Calu3 (cell line): ENCODE data around the gene NEUROG1. TPM values are rescaled to one million over a fixed set of nuclear protein-coding genes. Genes with fewer than 3 reads are reported as not detected.

ENCODE experiments used
- BruUV-seq: library from RNA; stranded (reverse); fragments of 400-500 nt; replicated peaks from 2 replicates; lab custom pipeline; 2021; lab: Mats Ljungman, UMichigan
- CTCF ChIA-PET: fragments of 300-600 bp; sonication (Branson Sonifier 250); formaldehyde crosslinking; loops from one replicate; lab custom pipeline; 2022; ENCODE audit warnings: antibody characterized with exemption; lab: Charles Lee
- DNase-seq: peaks from one replicate; pipeline ENCODE4 v3.0.0; 2022
- H3K27ac Mint-ChIP-seq: one replicate; pipeline ENCODE4 v1.8.0; 2022; ENCODE audit warnings: mixed read lengths; ENCODE audit not compliant: unreplicated experiment
- H3K27me3 Mint-ChIP-seq: one replicate; pipeline ENCODE4 v1.8.0; 2022; ENCODE audit warnings: mixed read lengths; ENCODE audit not compliant: unreplicated experiment
- H3K36me3 Mint-ChIP-seq: one replicate; pipeline ENCODE4 v1.8.0; 2022; ENCODE audit warnings: mild to moderate bottlenecking, moderate library complexity, mixed read lengths; ENCODE audit not compliant: insufficient read depth, unreplicated experiment
- H3K4me1 Mint-ChIP-seq: one replicate; pipeline ENCODE4 v1.8.0; 2022; ENCODE audit warnings: mild to moderate bottlenecking, low read depth, mixed read lengths; ENCODE audit not compliant: unreplicated experiment
- H3K4me3 Mint-ChIP-seq: one replicate; pipeline ENCODE4 v1.8.0; 2022; ENCODE audit warnings: mild to moderate bottlenecking, low read depth, moderate library complexity, mixed read lengths; ENCODE audit not compliant: unreplicated experiment
- H3K9me3 Mint-ChIP-seq: one replicate; pipeline ENCODE4 v1.8.0; 2022; ENCODE audit warnings: low read depth, mixed read lengths; ENCODE audit not compliant: unreplicated experiment
- CTCF ChIP-seq: fragments of 200-600 bp; IDR thresholded peaks from one replicate; pipeline ENCODE4 v1.8.0; 2022; ENCODE audit warnings: antibody characterized with exemption; ENCODE audit not compliant: unreplicated experiment
- intact Hi-C: fragments of 100-400 bp; cut with micrococcal nuclease; formaldehyde crosslinking; loops from one replicate; pipeline ENCODE4 v1.10.0; 2022; ENCODE audit not compliant: unreplicated experiment
- total RNA-seq: library from RNA; stranded (reverse); gene quantifications from 2 replicates; pipeline ENCODE4 v1.2.3, GENCODE V29; 2022

The NEUROG1 gene
- total RNA-seq, 1 experiment from 2014 or later = not detected

GRCh38 chr5:135505973-135506372, 29.8 kb downstream of the NEUROG1 start:
- CTCF ChIA-PET = interaction anchor here (0.6 to 0.7 kb wide), 2 partner anchors 49 to 399 kb away, joined by 4 to 5 read pairs; no protein-coding TSS in a partner anchor
- no TSS peak for BruUV-seq
- peaks cover 66% of the 10 kb centered on the region for H3K27me3 Mint-ChIP-seq
- H3K4me3 Mint-ChIP-seq = no peak overlapping the region
- H3K4me1 Mint-ChIP-seq = no peaks in the 10 kb centered on the region
- TF ChIP-seq CTCF = no peak
- intact Hi-C loops = no loop called here
- peaks cover 2% of the 10 kb centered on the region for H3K9me3 Mint-ChIP-seq
- no peak for DNase-seq
- no peak overlapping the region for H3K27ac Mint-ChIP-seq
- H3K36me3 Mint-ChIP-seq = no peaks in the 10 kb centered on the region

- Mint-ChIP-seq H3K36me3 (no peaks in the 10 kb centered on the region), H3K4me1 (no peaks in the 10 kb centered on the region), H3K4me3 (no peak overlapping the region), H3K9me3 (peaks cover 2% of the 10 kb centered on the region), H3K27ac (no peak overlapping the region), H3K27me3 (peaks cover 66% of the 10 kb centered on the region)
- no TSS peak for BruUV-seq
- CTCF ChIA-PET = interaction anchor here (0.9 to 1.1 kb wide), 2 partner anchors 150 to 741 kb away, joined by 3 read pairs; no protein-coding TSS in a partner anchor
- no peak for TF ChIP-seq CTCF
- DNase-seq = no peak
- intact Hi-C loops = no loop called here
These were observed 31.4 kb downstream of the NEUROG1 start for GRCh38 chr5:135504376-135504775.

- Mint-ChIP-seq H3K36me3 (no peaks in the 10 kb centered on the region), H3K9me3 (peaks cover 2% of the 10 kb centered on the region), H3K27ac (no peak overlapping the region), H3K27me3 (peaks cover 66% of the 10 kb centered on the region), H3K4me3 (no peak overlapping the region), H3K4me1 (no peaks in the 10 kb centered on the region)
- no peak for TF ChIP-seq CTCF
- CTCF ChIA-PET = interaction anchor here (0.9 to 1.1 kb wide), 2 partner anchors 150 to 742 kb away, joined by 3 read pairs; no protein-coding TSS in a partner anchor
- BruUV-seq = no TSS peak
- DNase-seq = no peak
- intact Hi-C loops = no loop called here
These were observed 31.9 kb downstream of the NEUROG1 start for GRCh38 chr5:135503871-135504270.

- no peak overlapping the region for H3K27ac Mint-ChIP-seq
- DNase-seq = no peak
- no TSS peak for BruUV-seq
- H3K9me3 Mint-ChIP-seq = peaks cover 2% of the 10 kb centered on the region
- no peak overlapping the region for H3K4me3 Mint-ChIP-seq
- no peaks in the 10 kb centered on the region for H3K36me3 Mint-ChIP-seq
- no peaks in the 10 kb centered on the region for H3K4me1 Mint-ChIP-seq
- no peak for TF ChIP-seq CTCF
- intact Hi-C loops = no loop called here
- peaks cover 69% of the 10 kb centered on the region for H3K27me3 Mint-ChIP-seq
- CTCF ChIA-PET = no interaction called here
These were observed 32.8 kb downstream of the NEUROG1 start for GRCh38 chr5:135502836-135503520.
